ENCODE results near the gene TINCR. TPM values are rescaled to one million over a fixed set of nuclear protein-coding genes. Genes with fewer than 3 reads are reported as not detected.

The TINCR gene
- total RNA-seq, 4 donors from 2014 or later, result 13.2 to 45.3 (median 22.7) TPM; not detected in 1

GRCh38 chr19:5605362-5605761 lies 37.6 kb upstream of the TINCR start:
- Histone ChIP-seq H3K4me1 (no peaks in the 10 kb centered on the region), H3K4me3 (no peak overlapping the region), H3K27me3 (no peaks in the 10 kb centered on the region), H3K36me3 (peaks cover 0 to 83% (median 40%) of the 10 kb centered on the region in 4 donors), H3K27ac (no peak overlapping the region), H3K9me3 (no peaks in the 10 kb centered on the region)
- 94% methylated on average over 3 of the region's 3 CpGs; no CpG with 5 or more reads in 1 of the 2 donors for WGBS, 2 donors (ENCODE audit: low coverage in 1 of 2)
- no peak for DNase-seq
- intact Hi-C loops (cut with DNase I; ENCODE audit: low total_unique reads), result no loop called here
- in situ Hi-C loops (cut with MboI; ENCODE audit: low pct_ligation_motif_present in 1 of 4, low pct_unique_long_range_greater_than_20kb in 1 of 4, low sequenced_read_pairs in 3 of 4), result no loop called here
- no peak for TF ChIP-seq POLR2A (IDR thresholded peaks at IDR 0.05)
- TF ChIP-seq POLR2AphosphoS5 (IDR thresholded peaks at IDR 0.05), result no peak
- TF ChIP-seq EP300 (IDR thresholded peaks at IDR 0.05; ENCODE audit: low read depth), result no peak

GRCh38 chr19:5603626-5604025 lies 35.9 kb upstream of the TINCR start:
- 88% methylated on average over 5 of the region's 5 CpGs; no CpG with 5 or more reads in 1 of the 2 donors for WGBS, 2 donors (ENCODE audit: low coverage in 1 of 2)
- no peak for DNase-seq
- no peaks in the 10 kb centered on the region for H3K27me3 ChIP-seq
- peaks cover 0 to 83% (median 42%) of the 10 kb centered on the region in 4 donors for H3K36me3 ChIP-seq
- H3K4me3 ChIP-seq, result no peak overlapping the region
- no peaks in the 10 kb centered on the region for H3K4me1 ChIP-seq
- H3K9me3 ChIP-seq, result no peaks in the 10 kb centered on the region
- in situ Hi-C loops (cut with MboI; ENCODE audit: low pct_ligation_motif_present in 1 of 4, low pct_unique_long_range_greater_than_20kb in 1 of 4, low sequenced_read_pairs in 3 of 4) (no loop called here), intact Hi-C loops (cut with DNase I; ENCODE audit: low total_unique reads) (no loop called here)
- H3K27ac ChIP-seq, result no peak overlapping the region
- TF ChIP-seq POLR2AphosphoS5 (IDR thresholded peaks at IDR 0.05) (no peak), POLR2A (IDR thresholded peaks at IDR 0.05) (no peak), EP300 (IDR thresholded peaks at IDR 0.05; ENCODE audit: low read depth) (no peak), CTCF (IDR thresholded peaks at IDR 0.05) (no peak)

GRCh38 chr19:5600797-5601196 lies 33.0 kb upstream of the TINCR start:
- H3K9me3 ChIP-seq, result no peaks in the 10 kb centered on the region
- peaks cover 0 to 85% (median 46%) of the 10 kb centered on the region in 4 donors for H3K36me3 ChIP-seq
- no peak for DNase-seq
- H3K4me1 ChIP-seq, result no peaks in the 10 kb centered on the region
- H3K4me3 ChIP-seq, result no peak overlapping the region
- no peaks in the 10 kb centered on the region for H3K27me3 ChIP-seq
- WGBS, 2 donors (ENCODE audit: low coverage in 1 of 2), result 85 to 88% methylated on average over 5 to 8 of the region's 8 CpGs
- no peak overlapping the region for H3K27ac ChIP-seq
- in situ Hi-C loops (cut with MboI; ENCODE audit: low pct_ligation_motif_present in 1 of 4, low pct_unique_long_range_greater_than_20kb in 1 of 4, low sequenced_read_pairs in 3 of 4), result no loop called here
- intact Hi-C loops (cut with DNase I; ENCODE audit: low total_unique reads), result no loop called here
- TF ChIP-seq EP300 (IDR thresholded peaks at IDR 0.05; ENCODE audit: low read depth), result no peak

GRCh38 chr19:5595745-5596144 lies 28.0 kb upstream of the TINCR start:
- Histone ChIP-seq H3K27ac (no peak overlapping the region), H3K36me3 (peaks cover 0 to 96% (median 55%) of the 10 kb centered on the region in 4 donors), H3K4me1 (no peaks in the 10 kb centered on the region), H3K4me3 (no peak overlapping the region), H3K27me3 (no peaks in the 10 kb centered on the region), H3K9me3 (no peaks in the 10 kb centered on the region)
- TF ChIP-seq POLR2AphosphoS5 (IDR thresholded peaks at IDR 0.05) (no peak), CTCF (IDR thresholded peaks at IDR 0.05) (no peak), EP300 (IDR thresholded peaks at IDR 0.05; ENCODE audit: low read depth) (no peak), POLR2A (IDR thresholded peaks at IDR 0.05) (no peak)
- DNase-seq, result no peak
- intact Hi-C loops (cut with DNase I; ENCODE audit: low total_unique reads) (no loop called here), in situ Hi-C loops (cut with MboI; ENCODE audit: low pct_ligation_motif_present in 1 of 4, low pct_unique_long_range_greater_than_20kb in 1 of 4, low sequenced_read_pairs in 3 of 4) (loop anchor here in 1 of 4 donors (25.0 kb wide), 1 partner anchor 533 kb away; no protein-coding TSS in a partner anchor)
- WGBS, 2 donors (ENCODE audit: low coverage in 1 of 2), result 93 to 100% methylated on average over 2 to 9 of the region's 9 CpGs

GRCh38 chr19:5595129-5595528 lies 27.4 kb upstream of the TINCR start:
- Histone ChIP-seq H3K27ac (no peak overlapping the region), H3K27me3 (no peaks in the 10 kb centered on the region), H3K36me3 (peaks cover 0 to 96% (median 54%) of the 10 kb centered on the region in 4 donors), H3K9me3 (no peaks in the 10 kb centered on the region), H3K4me3 (no peak overlapping the region), H3K4me1 (no peaks in the 10 kb centered on the region)
- DNase-seq, result no peak
- intact Hi-C loops (cut with DNase I; ENCODE audit: low total_unique reads) (no loop called here), in situ Hi-C loops (cut with MboI; ENCODE audit: low pct_ligation_motif_present in 1 of 4, low pct_unique_long_range_greater_than_20kb in 1 of 4, low sequenced_read_pairs in 3 of 4) (loop anchor here in 1 of 4 donors (25.0 kb wide), 1 partner anchor 533 kb away; no protein-coding TSS in a partner anchor)
- WGBS, 2 donors (ENCODE audit: low coverage in 1 of 2), result 95% methylated on average over 17 of the region's 18 CpGs; no CpG with 5 or more reads in 1 of the 2 donors
- no peak for TF ChIP-seq POLR2A (IDR thresholded peaks at IDR 0.05)
- no peak for TF ChIP-seq POLR2AphosphoS5 (IDR thresholded peaks at IDR 0.05)
- no peak for TF ChIP-seq EP300 (IDR thresholded peaks at IDR 0.05; ENCODE audit: low read depth)
- TF ChIP-seq CTCF (IDR thresholded peaks at IDR 0.05), result no peak
